Ovary (tissue), 10 donors: Measurements from ENCODE around the gene MS4A4A. TPM values are rescaled to one million over a fixed set of nuclear protein-coding genes. Genes with fewer than 3 reads are reported as not detected.

ENCODE experiments used
- DNase-seq, 5 donors: peaks; one replicate each; pipeline ENCODE4 v3.0.0-alpha.2; 2019 to 2020
- H3K27ac ChIP-seq, 2 donors: fragments of 200-600 bp; one replicate each; pipeline versions ENCODE4 v1.5.1 to v1.8.0; 2019 to 2022
- H3K27me3 ChIP-seq: fragments of 200-600 bp; one replicate; pipeline ENCODE4 v1.8.0; 2022
- H3K36me3 ChIP-seq: fragments of 200-600 bp; sonication (generic); one replicate; pipeline ENCODE4 v1.5.1; 2019
- H3K4me1 ChIP-seq: one replicate; pipeline ENCODE4 v1.8.1; 2013; ENCODE audit warnings: mild to moderate bottlenecking, moderate library complexity; ENCODE audit not compliant: insufficient read depth
- H3K4me3 ChIP-seq: fragments of 200-600 bp; sonication (generic); one replicate; pipeline ENCODE4 v1.5.1; 2017
- H3K9me3 ChIP-seq, 2 donors: fragments of 200-600 bp in 1 of 2; sonication (generic) in 1 of 2; one replicate each; pipeline versions ENCODE4 v1.5.1 to v1.8.1; 2013 to 2019; ENCODE audit warnings: mild to moderate bottlenecking in 1 of 2, moderate library complexity in 1 of 2
- CTCF ChIP-seq, 3 donors: fragments of 450-650 bp in 2 of 3; fragments of 200-600 bp in 1 of 3; IDR thresholded peaks; one replicate each; pipeline versions ENCODE4 v1.5.1 to v1.8.0; 2016 to 2022; ENCODE audit warnings: antibody characterized with exemption in 3 of 3, mild to moderate bottlenecking in 1 of 3
- EP300 ChIP-seq: sonication (generic); formaldehyde crosslinking; IDR thresholded peaks from one replicate; pipeline ENCODE4 v1.6.1; 2017; ENCODE audit warnings: antibody characterized with exemption
- POLR2A ChIP-seq: fragments of 450-650 bp; IDR thresholded peaks from one replicate; pipeline ENCODE4 v1.6.1; 2017; ENCODE audit warnings: antibody characterized with exemption, mild to moderate bottlenecking, moderate library complexity
- whole genome bisulfite sequencing, 3 donors: extraction: QIAGEN DNeasy Blood & Tissue Kit in 1 of 3; methylation state at CpG; one replicate each; pipeline versions ENCODE4 v1.1.5 to v1.1.7; 2013 to 2017; 5-methylcytosine and 5-hydroxymethylcytosine counted together
- intact Hi-C, 4 donors: fragments of 100-400 bp; cut with DNase I; formaldehyde crosslinking; loops; one replicate each; pipeline versions ENCODE4 v1.11.0 to v1.15.1; 2022 to 2023
- long read RNA-seq, 3 donors: library from polyadenylated mRNA in 2 of 3; unstranded in 2 of 3; transcript quantifications; one replicate each; pipeline ENCODE4 v2.0.0 and lab custom pipeline, GENCODE V29; 2021 to 2026
- polyA plus RNA-seq, 2 donors: library from polyadenylated mRNA; stranded (reverse); fragments of 200-250 nt in 1 of 2; fragments of 350-450 nt in 1 of 2; fragmentation: Illumina TruSeq in 1 of 2; extraction: RNeasy Lipid Tissue Mini Kit (QIAGEN cat#74804) in 1 of 2; gene quantifications; one replicate each; pipeline ENCODE4 v1.2.3, GENCODE V29; 2013 to 2014
- total RNA-seq, 7 donors: library from RNA; depleted of rRNA in 2 of 7; stranded (reverse); fragments of >200 nt in 2 of 7; fragmentation: NEBNext Ultra II Directional in 3 of 7; extraction: Animal tissue kit (Norgen Biotek cat#: 25700) in 3 of 7; gene quantifications; one replicate each; pipeline versions ENCODE4 v1.1.0 to v1.2.4, GENCODE V29; 2016 to 2023
- donor health status: DM: no; HTN: no; CAD: no; lungs with moderate emphysema.
- donor health status: DM: no; HTN: no; CAD: no.
- donor health status: Bipolar disorder and iron deficiency.
- donor health status: DM: yes; HTN: yes; CAD: no.
- donor health status: DM: no; HTN: no; CAD: no.
- donor health status: DM: yes; HTN: yes; CAD: no.

The MS4A4A gene
- total RNA-seq (10 to 100 TPM in 4 of 7 donors, 1 to 10 TPM in 3; 3.8 to 41.2 (median 10.9) TPM), polyA plus RNA-seq (10 to 100 TPM in 1 of 2 donors, 1 to 10 TPM in 1; 9.1 to 46.4 TPM)
- long read RNA-seq, donor 1, partial matches to known transcripts: 0 of 2 reads
- long read RNA-seq, donor 1, other reads (novel, unspliced or antisense): 0 of 2 reads
- long read RNA-seq, donor 2: 0 reads
- long read RNA-seq, donor 3, partial matches to known transcripts: 0 of 4 reads
- long read RNA-seq, donor 3, other reads (novel, unspliced or antisense): 1 of 4 reads

DNA sequence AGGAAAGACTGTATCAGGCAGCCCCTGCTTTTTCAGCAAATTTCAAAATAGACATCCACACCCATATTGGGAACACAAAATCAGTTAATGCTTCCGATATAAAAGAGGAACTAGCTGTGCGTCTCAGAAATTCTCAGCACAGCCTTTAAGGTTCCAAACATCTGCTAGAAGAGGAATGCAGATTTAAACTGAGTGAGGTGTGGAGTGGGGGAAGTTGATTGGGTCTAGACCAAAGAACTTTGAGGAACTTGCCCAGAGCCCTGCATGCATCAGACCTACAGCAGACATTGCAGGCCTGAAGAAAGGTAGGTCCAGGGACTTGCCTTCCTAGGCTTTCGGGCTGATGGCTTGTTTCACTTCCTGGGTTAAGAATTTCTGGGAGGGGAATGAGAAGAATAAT is at the start of gene MS4A4A:
Gene MS4A4A, plus strand, starts transcription at position 255 of the 400 bp plus-strand sequence. Its CDS starts 10 bp downstream, at position 265.
- intact Hi-C loops: no loop called here
- Histone ChIP-seq H3K9me3 (no peaks in the 10 kb centered on the region), H3K27ac (no peak within 1 kb of the TSS), H3K36me3 (no peaks in the 10 kb centered on the region), H3K27me3 (no peaks in the 10 kb centered on the region), H3K4me3 (no peak within 1 kb of the TSS), H3K4me1 (no peaks in the 10 kb centered on the region)
- no peak for TF ChIP-seq CTCF (IDR thresholded peaks at IDR 0.05)
- no peak for TF ChIP-seq EP300
- TF ChIP-seq POLR2A: no peak
- DNase-seq: no peak
- 82 to 95% (median 86%) methylated on average over 3 of the region's 3 CpGs for WGBS, 3 donors

GRCh38 chr11:60230681-60231080 is 49.8 kb upstream of the MS4A4A start:
- no peak overlapping the region for H3K4me3 ChIP-seq
- no peak for DNase-seq
- no peak for TF ChIP-seq CTCF (IDR thresholded peaks at IDR 0.05)
- no peaks in the 10 kb centered on the region for H3K36me3 ChIP-seq
- intact Hi-C loops: no loop called here
- 72 to 75% (median 72%) methylated on average over 1 of the region's 1 CpG for WGBS, 3 donors
- no peaks in the 10 kb centered on the region for H3K9me3 ChIP-seq
- H3K27me3 ChIP-seq: no peaks in the 10 kb centered on the region
- no peaks in the 10 kb centered on the region for H3K4me1 ChIP-seq
- no peak overlapping the region for H3K27ac ChIP-seq

- no peaks in the 10 kb centered on the region for H3K36me3 ChIP-seq
- no peaks in the 10 kb centered on the region for H3K4me1 ChIP-seq
- no peaks in the 10 kb centered on the region for H3K27me3 ChIP-seq
- no peak overlapping the region for H3K27ac ChIP-seq
- intact Hi-C loops: no loop called here
- no peak overlapping the region for H3K4me3 ChIP-seq
- no peak for DNase-seq
- 73 to 78% (median 77%) methylated on average over 3 of the region's 3 CpGs for WGBS, 3 donors
- no peaks in the 10 kb centered on the region for H3K9me3 ChIP-seq
- TF ChIP-seq POLR2A: no peak
- TF ChIP-seq CTCF (IDR thresholded peaks at IDR 0.05): no peak
- no peak for TF ChIP-seq EP300
These were observed 45.1 kb upstream of the MS4A4A start for GRCh38 chr11:60235321-60235720.

DNA sequence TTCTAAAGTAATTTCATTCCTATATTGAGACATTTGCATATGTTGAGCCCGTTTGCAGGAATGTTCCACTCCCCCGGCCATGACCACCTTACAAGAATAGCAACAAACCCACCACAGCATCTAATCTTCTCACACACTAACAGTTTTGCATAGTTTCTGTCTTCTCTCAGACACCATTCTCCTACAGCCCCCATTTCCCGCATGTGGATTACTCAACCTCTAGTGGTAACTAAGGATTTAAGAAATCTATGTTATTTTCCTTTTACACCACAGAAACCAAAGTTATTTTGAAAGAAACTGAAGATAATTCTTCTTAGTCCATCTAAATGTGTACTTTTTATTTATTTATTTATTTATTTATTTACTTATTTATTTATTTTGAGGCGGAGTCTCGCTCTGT is 39.8 kb upstream of the MS4A4A start:
- TF ChIP-seq EP300 (no peak), POLR2A (no peak), CTCF (IDR thresholded peaks at IDR 0.05) (no peak)
- intact Hi-C loops: no loop called here
- 78 to 82% (median 80%) methylated on average over 5 of the region's 5 CpGs for whole genome bisulfite sequencing, 3 donors
- no peaks in the 10 kb centered on the region for H3K9me3 ChIP-seq
- H3K27me3 ChIP-seq: no peaks in the 10 kb centered on the region
- no peaks in the 10 kb centered on the region for H3K36me3 ChIP-seq
- no peaks in the 10 kb centered on the region for H3K4me1 ChIP-seq
- H3K4me3 ChIP-seq: no peak overlapping the region
- no peak overlapping the region for H3K27ac ChIP-seq
- DNase-seq: no peak
